Right cardiac atrium (tissue), 5 donors: ENCODE measurements around the gene GORAB. TPM values are rescaled to one million over a fixed set of nuclear protein-coding genes. Genes with fewer than 3 reads are reported as not detected.

ENCODE experiments used
- ATAC-seq, 2 donors: fragments of 200-7000 bp; cut with Tn5 transposase; one replicate each; pipeline versions ENCODE4 v1.8.0 to v1.9.1; 2020; ENCODE audit warnings: moderate library complexity in 2 of 2, mild to moderate bottlenecking in 1 of 2
- DNase-seq, 3 donors: peaks; one replicate each; pipeline ENCODE4 v3.0.0-alpha.2; 2020
- H3K27ac ChIP-seq: one replicate; pipeline ENCODE4 v1.5.1; 2013; ENCODE audit warnings: mild to moderate bottlenecking, low read length, control low read depth, moderate library complexity
- H3K27me3 ChIP-seq: one replicate; pipeline ENCODE4 v1.6.1; 2013; ENCODE audit not compliant: control insufficient read depth, insufficient read depth
- H3K4me1 ChIP-seq: one replicate; pipeline ENCODE4 v1.6.1; 2013; ENCODE audit warnings: low read length; ENCODE audit not compliant: control insufficient read depth, insufficient read depth
- H3K4me3 ChIP-seq: one replicate; pipeline ENCODE4 v1.5.1; 2013; ENCODE audit warnings: low read length, control low read depth
- H3K9me3 ChIP-seq: one replicate; pipeline ENCODE4 v1.6.1; 2013; ENCODE audit warnings: low read length; ENCODE audit not compliant: control insufficient read depth
- WGBS: extraction: QIAGEN DNeasy Blood & Tissue Kit; methylation state at CpG from one replicate; pipeline ENCODE4 v1.1.7; 2013; 5-methylcytosine and 5-hydroxymethylcytosine counted together
- intact Hi-C, 4 donors: fragments of 100-400 bp; cut with DNase I; formaldehyde crosslinking; loops; one replicate each; pipeline versions ENCODE4 v1.11.0 to v1.14.0; 2022 to 2023
- polyA plus RNA-seq: library from polyadenylated mRNA; stranded (reverse); fragments of 200-250 nt; gene quantifications from one replicate; pipeline ENCODE4 v1.2.3, GENCODE V29; 2013
- total RNA-seq, 4 donors: library from RNA; stranded (reverse); fragmentation: NEBNext Ultra II Directional; extraction: Animal tissue kit (Norgen Biotek cat#: 25700); gene quantifications; one replicate each; pipeline ENCODE4 v1.2.1, GENCODE V29; 2021
- donor health status: healthy with polysubstance abuse.
- donor health status: DM: no; HTN: yes; CAD: no.
- donor health status: DM: no; HTN: no; CAD: no.
- donor health status: DM: no; HTN: yes; CAD: no; lungs with severe emphysema.
- donor health status: DM: yes; HTN: yes; CAD: no.

Gene GORAB
- total and polyA plus RNA-seq, 5 donors, result 4.6 to 10.9 (median 9.1) TPM

DNA sequence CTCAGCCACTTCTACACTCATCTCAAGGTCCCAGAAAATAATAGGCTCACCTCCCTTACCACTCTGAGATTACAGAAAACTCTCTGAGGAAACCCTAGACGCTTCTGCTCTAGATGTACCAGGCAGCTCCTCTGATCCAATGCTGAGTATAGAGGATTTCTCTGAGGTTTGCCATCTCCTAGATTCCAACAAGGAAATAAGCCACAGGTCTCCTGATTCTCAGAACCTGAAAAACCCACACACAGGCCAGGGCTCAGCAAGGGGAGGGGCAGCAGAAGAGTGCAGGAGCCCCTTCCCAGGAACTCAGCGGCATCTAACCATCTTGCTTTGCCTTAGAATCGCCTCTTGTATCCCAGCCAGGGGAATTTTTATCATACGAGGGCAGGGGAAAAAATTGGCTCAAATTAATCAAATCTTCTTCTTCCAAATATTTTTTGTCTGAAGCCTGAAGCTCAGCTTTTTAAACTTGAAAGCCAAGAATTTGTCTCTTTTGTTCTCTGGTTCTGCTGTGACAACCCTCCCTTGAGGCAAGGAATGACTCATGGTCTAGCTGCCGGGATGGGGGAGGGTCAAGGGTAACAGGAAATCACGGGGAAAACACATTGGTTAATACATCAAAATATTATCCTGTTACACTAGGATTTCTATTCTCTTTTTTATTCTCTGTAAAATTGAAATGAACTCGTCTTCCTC, 30.8 kb downstream of the GORAB start:
- DNase-seq (peak; percentile 53 to 74 (median 62)), ATAC-seq (peak; percentile 92 to 96)
- H3K9me3 ChIP-seq, result no peaks in the 10 kb centered on the region
- no peaks in the 10 kb centered on the region for H3K27me3 ChIP-seq
- intact Hi-C loops, result no loop called here
- 23% methylated on average over 7 of the region's 7 CpGs for WGBS
- H3K4me1 ChIP-seq, result peaks cover 7% of the 10 kb centered on the region
- H3K27ac ChIP-seq, result peak overlapping the region; percentile 87
- H3K4me3 ChIP-seq, result no peak overlapping the region

DNA sequence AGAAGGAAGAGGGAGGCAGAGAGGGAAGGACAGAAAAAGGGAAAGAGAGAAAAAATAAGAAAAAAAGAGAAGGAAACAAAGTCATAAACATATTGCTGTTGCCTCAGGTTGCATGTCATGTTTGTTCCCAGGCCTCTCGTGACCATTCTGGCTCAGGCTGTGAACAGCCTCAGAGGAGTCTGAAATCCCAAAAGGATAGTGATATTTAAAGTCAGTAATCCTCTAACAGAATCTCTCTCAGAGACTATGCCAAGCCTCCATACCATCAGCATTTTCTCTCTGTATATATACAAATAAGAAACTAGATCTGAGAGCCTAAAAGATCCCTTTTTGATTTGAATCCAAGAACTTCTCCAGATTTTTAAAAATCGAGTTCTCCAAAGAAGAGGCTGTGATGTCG, 35.2 kb downstream of the GORAB start:
- 57% methylated on average over 3 of the region's 3 CpGs for WGBS
- H3K27me3 ChIP-seq, result no peaks in the 10 kb centered on the region

DNA sequence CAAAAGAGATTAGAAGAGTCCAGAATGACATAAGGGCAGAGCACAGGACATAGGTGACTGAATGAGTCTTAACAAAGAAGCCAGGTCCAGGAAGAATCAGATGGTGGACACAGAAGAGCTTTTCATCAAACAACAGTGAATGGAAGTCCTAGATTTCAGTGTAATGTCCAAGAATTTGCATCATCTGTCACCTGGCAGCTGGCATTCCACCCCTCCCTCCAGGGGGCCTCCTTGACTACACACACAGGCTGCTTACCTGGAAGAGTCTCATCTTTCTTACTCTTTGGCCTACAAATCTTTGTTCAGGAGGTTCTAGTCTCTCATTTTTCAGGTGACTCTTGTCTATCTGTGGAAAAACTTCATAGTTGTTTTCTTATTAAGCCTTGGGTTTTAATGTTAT, 36.2 kb downstream of the GORAB start:
- ATAC-seq (no peak), DNase-seq (no peak)
- intact Hi-C loops, result no loop called here
- Histone ChIP-seq H3K27ac (no peak overlapping the region), H3K27me3 (no peaks in the 10 kb centered on the region), H3K4me1 (peaks cover 4% of the 10 kb centered on the region), H3K4me3 (no peak overlapping the region), H3K9me3 (no peaks in the 10 kb centered on the region)

More for the DNA sequence above, 35.2 kb downstream of the GORAB start:
- intact Hi-C loops, result no loop called here
- no peaks in the 10 kb centered on the region for H3K9me3 ChIP-seq
- no peak overlapping the region for H3K4me3 ChIP-seq
- peaks cover 7% of the 10 kb centered on the region for H3K4me1 ChIP-seq
- no peak overlapping the region for H3K27ac ChIP-seq
- DNase-seq (no peak), ATAC-seq (no peak)

DNA sequence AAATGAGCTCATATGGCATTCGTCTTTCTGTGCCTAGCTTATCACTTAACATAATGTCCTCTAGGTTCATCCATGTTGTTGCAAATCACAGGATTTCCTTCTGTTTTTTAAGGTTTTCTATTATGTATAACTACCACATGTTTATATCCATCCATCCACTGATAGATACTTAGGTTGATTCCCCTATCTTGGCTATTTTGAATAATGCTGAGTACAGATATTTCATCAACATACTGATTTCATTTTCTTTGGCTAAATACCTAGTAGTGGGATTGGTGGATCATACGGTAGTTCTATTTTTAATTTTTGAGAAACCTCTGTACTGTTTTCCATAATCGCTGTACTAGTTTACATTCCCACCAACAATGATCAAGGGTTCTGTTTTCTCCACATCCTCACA, 45.0 kb downstream of the GORAB start:
- WGBS, result 74% methylated on average over 3 of the region's 3 CpGs

DNA sequence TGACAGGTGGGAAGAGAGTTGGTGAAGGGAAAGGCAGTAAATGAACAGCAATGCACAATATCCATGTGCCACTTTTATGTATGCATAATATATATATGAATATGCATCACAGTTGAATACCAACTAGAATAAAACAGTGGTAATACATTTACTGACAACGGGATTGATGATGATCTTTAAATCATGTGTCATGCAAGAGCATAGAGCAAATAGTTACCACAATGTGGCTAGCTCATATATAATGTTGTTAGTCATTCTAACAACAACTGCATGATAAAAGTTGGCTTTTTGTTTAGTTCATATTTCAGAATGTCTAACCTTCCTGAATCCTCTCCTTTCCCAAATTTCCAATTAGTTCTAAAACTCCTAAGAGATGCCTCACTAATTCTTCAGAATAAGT, 46.4 kb downstream of the GORAB start:
- H3K27me3 ChIP-seq, result no peaks in the 10 kb centered on the region
- intact Hi-C loops, result no loop called here
- ATAC-seq, result no peak

More for the DNA sequence above, 45.0 kb downstream of the GORAB start:
- no peak overlapping the region for H3K27ac ChIP-seq
- H3K4me3 ChIP-seq, result no peak overlapping the region
- intact Hi-C loops, result no loop called here
- H3K27me3 ChIP-seq, result no peaks in the 10 kb centered on the region
- H3K9me3 ChIP-seq, result no peaks in the 10 kb centered on the region
- no peaks in the 10 kb centered on the region for H3K4me1 ChIP-seq
- DNase-seq, result no peak
- ATAC-seq, result no peak

DNA sequence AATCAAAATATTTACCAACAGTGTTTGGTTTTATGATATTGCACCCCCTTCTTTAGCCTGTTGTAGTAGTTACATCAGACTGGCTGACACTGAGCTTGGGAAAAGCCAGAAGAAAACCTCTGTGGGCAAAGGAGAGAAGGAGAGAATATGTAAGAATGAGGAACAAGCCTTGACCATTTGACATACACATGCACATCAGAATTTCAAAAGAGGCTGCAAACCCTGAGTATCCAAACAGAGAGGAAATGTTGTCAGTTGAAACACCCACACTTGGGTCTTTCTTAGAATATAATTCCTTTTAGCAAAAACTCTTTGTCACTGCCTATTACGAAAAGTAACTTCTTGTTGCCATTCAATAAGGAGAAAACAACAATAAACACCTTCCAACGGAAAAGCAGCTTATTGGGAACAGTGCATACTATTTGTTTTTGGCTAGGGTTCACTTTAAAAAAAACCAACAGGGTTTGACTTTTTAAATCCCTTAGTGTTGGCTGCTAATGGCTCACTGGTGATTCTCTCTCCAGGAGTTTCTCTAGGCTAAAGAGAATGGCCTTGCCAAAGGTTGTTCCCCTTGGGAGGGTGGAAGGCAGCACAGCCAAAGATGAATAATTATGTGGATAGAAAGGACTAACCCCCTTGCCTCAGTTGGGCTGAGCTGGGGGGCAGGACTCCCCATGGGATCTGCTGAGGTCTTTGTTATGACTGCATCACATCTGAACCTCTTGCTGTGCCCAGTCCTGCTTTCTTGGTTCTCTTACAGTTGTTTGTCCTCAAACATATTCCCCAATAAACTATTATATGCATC, 48.9 kb downstream of the GORAB start:
- Histone ChIP-seq H3K27ac (no peak overlapping the region), H3K4me3 (no peak overlapping the region), H3K27me3 (no peaks in the 10 kb centered on the region), H3K9me3 (no peaks in the 10 kb centered on the region), H3K4me1 (no peaks in the 10 kb centered on the region)
- intact Hi-C loops, result no loop called here
- ATAC-seq, result peak; percentile 51 to 83
- DNase-seq, result peak; percentile 34 to 64 (median 64)
- 31% methylated on average over 2 of the region's 2 CpGs for WGBS

More for the DNA sequence above, 46.4 kb downstream of the GORAB start:
- DNase-seq, result no peak
- Histone ChIP-seq H3K9me3 (no peaks in the 10 kb centered on the region), H3K4me3 (no peak overlapping the region), H3K27ac (no peak overlapping the region), H3K4me1 (no peaks in the 10 kb centered on the region)
- 72% methylated on average over 1 of the region's 1 CpG for WGBS

DNA sequence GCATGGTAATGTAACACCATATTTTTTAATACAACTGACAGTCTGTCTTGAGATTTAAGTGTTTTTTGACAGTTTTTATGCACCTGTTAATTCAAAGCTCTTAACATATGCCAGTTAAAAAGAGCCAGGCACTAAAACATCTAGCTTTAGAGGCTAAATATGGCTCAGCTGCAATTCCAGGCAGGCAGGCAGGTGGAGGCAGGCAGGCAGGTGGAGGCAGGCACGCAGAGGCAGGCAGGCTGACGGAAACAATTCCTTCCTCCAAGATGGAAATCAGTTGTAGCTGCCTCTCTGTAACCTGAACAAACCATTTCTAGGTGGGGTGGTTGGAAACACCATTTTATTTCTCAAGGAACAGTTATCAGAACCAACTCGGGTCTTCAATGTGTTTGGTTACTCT, 51.2 kb downstream of the GORAB start:
- H3K27ac ChIP-seq, result no peak overlapping the region
- no peak overlapping the region for H3K4me3 ChIP-seq
- ATAC-seq (no peak), DNase-seq (no peak)
- no peaks in the 10 kb centered on the region for H3K9me3 ChIP-seq
- intact Hi-C loops, result no loop called here
- WGBS, result 82% methylated on average over 3 of the region's 3 CpGs
- H3K27me3 ChIP-seq, result no peaks in the 10 kb centered on the region
- no peaks in the 10 kb centered on the region for H3K4me1 ChIP-seq

DNA sequence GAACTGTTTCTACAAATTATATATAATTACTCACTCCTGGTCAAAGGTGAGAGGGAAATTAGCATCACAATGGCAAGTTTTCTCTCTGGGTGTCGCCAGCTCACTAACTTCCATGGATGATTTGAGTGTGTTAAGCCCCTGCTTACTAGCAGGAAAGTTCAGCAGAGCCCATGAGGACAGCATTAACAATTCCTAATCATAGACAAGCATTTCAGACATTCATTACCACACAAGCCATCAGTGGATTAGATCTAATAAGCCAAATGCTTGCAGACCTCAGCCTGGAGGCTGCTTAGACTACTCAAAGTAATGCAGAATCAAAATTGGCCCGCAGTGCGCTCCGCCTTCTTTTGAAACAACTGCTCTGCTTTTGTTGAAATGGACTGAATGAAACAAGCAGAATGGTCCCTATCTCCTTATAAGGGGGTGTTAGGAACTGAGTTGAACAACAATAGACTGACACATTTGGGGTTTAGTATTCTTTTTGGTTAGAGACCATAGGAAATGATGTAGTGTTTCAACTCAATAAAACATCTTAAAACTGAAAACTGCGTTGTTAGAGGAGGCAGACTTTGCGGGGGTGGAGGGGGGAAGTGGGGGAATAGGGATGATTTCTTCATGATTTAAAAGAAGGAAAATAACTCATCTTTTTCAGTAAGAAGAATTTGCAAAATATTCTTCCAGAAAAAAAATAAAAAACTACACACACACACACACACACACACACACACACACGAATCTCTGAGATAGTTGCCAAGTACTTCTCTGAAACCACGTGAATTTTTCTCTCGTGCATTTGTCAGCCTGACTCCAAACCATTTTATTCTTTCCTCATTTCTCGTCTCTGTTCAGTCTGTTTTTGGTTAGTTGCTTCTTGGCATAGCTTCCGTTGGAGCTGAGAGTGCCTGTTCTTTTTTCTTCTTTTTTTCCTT, 54.6 kb downstream of the GORAB start:
- Histone ChIP-seq H3K9me3 (no peaks in the 10 kb centered on the region), H3K27me3 (no peaks in the 10 kb centered on the region), H3K4me3 (peak overlapping the region; percentile 21), H3K27ac (no peak overlapping the region), H3K4me1 (no peaks in the 10 kb centered on the region)
- ATAC-seq (peak; percentile 49 to 68), DNase-seq (peak; percentile 43 to 81 (median 67))
- WGBS, result 38% methylated on average over 11 of the region's 11 CpGs
- intact Hi-C loops, result no loop called here

DNA sequence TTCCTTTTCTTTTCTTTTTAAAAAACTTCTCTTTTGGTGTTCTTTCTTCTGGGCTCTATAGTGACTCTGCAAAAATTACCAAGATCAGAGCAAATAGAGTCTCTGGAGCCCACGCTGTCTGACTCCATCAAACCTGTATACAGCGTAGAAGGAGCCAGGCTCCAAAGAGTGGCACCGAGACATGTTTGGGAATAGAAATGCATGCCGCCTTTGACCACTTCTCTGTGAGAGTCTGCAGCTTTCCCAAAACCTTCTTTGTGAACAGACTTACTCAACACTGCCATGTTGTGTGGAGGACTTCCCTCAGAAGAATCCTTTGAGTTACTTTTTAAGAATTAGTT, 55.3 kb downstream of the GORAB start:
- intact Hi-C loops, result no loop called here
- Histone ChIP-seq H3K4me3 (peak overlapping the region; percentile 21), H3K27me3 (no peaks in the 10 kb centered on the region), H3K9me3 (no peaks in the 10 kb centered on the region), H3K27ac (no peak overlapping the region), H3K4me1 (no peaks in the 10 kb centered on the region)
- DNase-seq, result no peak
- WGBS, result 71% methylated on average over 4 of the region's 4 CpGs
- ATAC-seq, result peak; percentile 24 to 51

DNA sequence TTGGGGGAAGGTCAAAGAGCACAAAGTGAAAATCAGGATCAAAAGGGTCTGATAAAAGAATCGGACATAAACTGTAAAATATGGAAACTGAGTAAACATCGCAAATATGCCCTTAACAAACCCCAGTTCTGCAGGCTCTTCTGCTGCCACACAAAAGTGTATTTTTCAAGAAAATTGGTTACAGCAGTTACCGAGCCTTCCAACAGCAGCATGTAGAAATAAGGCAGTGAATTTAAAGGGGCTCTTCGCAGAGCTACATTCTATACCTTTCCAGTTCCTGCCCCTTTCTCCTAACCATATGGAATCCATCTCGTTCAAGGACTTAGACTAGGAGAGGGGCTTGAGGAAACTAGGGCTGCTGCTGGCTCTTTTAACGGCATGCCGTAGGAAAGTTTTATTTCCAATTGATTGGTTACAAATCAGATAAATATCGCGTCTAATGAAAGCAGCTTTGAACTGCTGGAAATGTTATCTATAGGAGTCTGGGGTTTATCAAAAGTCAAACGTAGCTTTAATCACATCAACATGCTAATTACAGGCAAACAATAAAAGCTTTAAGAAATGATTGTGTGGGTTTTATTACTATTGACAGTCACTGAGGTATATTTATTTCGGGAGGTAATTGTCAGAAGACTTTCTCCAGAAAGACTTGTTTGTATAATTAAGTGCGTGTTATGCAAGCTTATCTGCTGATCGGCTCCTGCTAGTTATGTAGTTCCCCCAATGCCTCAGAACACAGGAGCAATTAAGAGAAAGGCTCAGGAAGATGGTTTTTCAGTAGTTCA, 59.1 kb downstream of the GORAB start:
- Histone ChIP-seq H3K9me3 (no peaks in the 10 kb centered on the region), H3K4me3 (no peak overlapping the region), H3K27ac (no peak overlapping the region), H3K27me3 (no peaks in the 10 kb centered on the region), H3K4me1 (no peaks in the 10 kb centered on the region)
- ATAC-seq (no peak), DNase-seq (no peak)
- intact Hi-C loops, result no loop called here
- WGBS, result 50% methylated on average over 13 of the region's 13 CpGs
